K562 (cell line): ENCODE data around the gene AGO1. TPM values are rescaled to one million over a fixed set of nuclear protein-coding genes. Genes with fewer than 3 reads are reported as not detected.

Experiments
- ETV1 ChIP-seq: fragments of 450-650 bp; conservative IDR thresholded peaks from 2 replicates; pipeline ENCODE4 v1.6.1; 2016; ENCODE audit warnings: missing genetic modification characterization, control low read depth, low read depth, missing compliant biosample characterization
- KDM5B ChIP-seq: fragments of 200-600 bp; sonication (generic); IDR thresholded peaks from 2 replicates; pipeline ENCODE4 v1.6.1; 2012; ENCODE audit warnings: low read depth, mild to moderate bottlenecking, moderate library complexity, low read length, control low read depth, inconsistent platforms; ENCODE audit not compliant: insufficient replicate concordance
- NCOA2 ChIP-seq, 2 experiments: fragments of 450-650 bp; IDR thresholded peaks; 2 replicates each; pipeline ENCODE4 v1.6.1; 2018; ENCODE audit warnings: mild to moderate bottlenecking in 2 of 2, moderate library complexity in 1 of 2; ENCODE audit not compliant: partially characterized antibody in 2 of 2
- POLR2AphosphoS5 ChIP-seq: IDR thresholded peaks from 2 replicates; pipeline ENCODE4 v1.6.1; 2011; ENCODE audit warnings: mild to moderate bottlenecking, low read depth, low read length, moderate library complexity; ENCODE audit not compliant: control insufficient read depth, insufficient read depth
- polyA plus RNA-seq, 8 experiments: library from polyadenylated mRNA; depleted of rRNA in 4 of 8; stranded (reverse) in 5 of 8; unstranded in 3 of 8; fragments of >200 nt; fragmentation: Nextera tagmentation in 2 of 8; fragmentation: Illumina TruSeq in 1 of 8; extraction: Ambion mirVana in 2 of 8; extraction: Trizol in 1 of 8; gene quantifications; 2 replicates each; pipeline versions ENCODE4 v1.2.1 to v1.2.3, GENCODE V29; 2011 to 2014; ENCODE audit warnings: inconsistent platforms in 1 of 8, missing spikeins in 1 of 8
- total RNA-seq, 7 experiments: library from RNA; depleted of rRNA in 6 of 7; stranded (reverse); fragments of >200 nt in 6 of 7; fragmentation: Illumina TruSeq in 2 of 7; extraction: Trizol in 2 of 7; gene quantifications; 2 replicates each; pipeline versions ENCODE4 v1.2.1 to v1.2.3, GENCODE V29; 2011 to 2021; ENCODE audit warnings: low replicate concordance in 1 of 7
- TF ChIP-seq, protein P1 (sequence below): fragments of 200-800 bp; sonication (Bioruptor generic); IDR thresholded peaks from 2 replicates; pipeline ENCODE4 v1.6.1; 2016; ENCODE audit warnings: missing genetic modification characterization, missing compliant biosample characterization
- TF ChIP-seq, protein P2 (sequence below): sonication (generic); formaldehyde crosslinking; IDR thresholded peaks from 2 replicates; pipeline ENCODE4 v1.8.0; 2022; ENCODE audit warnings: missing genetic modification reagents, mild to moderate bottlenecking, borderline replicate concordance
- TF ChIP-seq, protein P3 (sequence below): sonication (generic); formaldehyde crosslinking; IDR thresholded peaks from 2 replicates; pipeline ENCODE4 v1.5.0; 2020; ENCODE audit warnings: missing genetic modification reagents

The AGO1 gene
- total and polyA plus RNA-seq, 9 of the 15 experiments (the other 6 are each of a cell fraction or from before 2014, with no cell fraction given), result 7.3 to 64.2 (median 26.0) TPM

DNA sequence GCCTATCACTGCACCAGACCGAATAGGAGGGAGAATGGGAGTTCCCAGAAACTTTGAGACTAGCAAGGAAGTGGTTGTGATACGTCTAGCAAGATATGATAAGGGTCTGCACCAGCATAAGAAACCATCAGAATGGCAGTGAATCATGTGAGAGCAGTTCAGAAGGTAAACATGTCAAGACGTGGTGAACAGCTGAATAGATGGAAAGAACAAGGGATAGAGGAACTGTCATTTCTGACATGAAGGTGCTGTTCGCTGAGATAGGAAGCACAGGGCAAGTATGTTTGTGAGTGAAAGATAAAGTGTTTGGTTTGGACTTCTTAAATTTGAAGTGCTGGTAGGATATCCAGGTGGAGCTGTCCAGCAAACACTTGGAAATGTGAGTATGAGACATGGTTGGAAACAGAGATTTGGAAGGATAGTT is 1.1 kb upstream of the AGO1 start (continued):
- TF ChIP-seq, protein P1, sequence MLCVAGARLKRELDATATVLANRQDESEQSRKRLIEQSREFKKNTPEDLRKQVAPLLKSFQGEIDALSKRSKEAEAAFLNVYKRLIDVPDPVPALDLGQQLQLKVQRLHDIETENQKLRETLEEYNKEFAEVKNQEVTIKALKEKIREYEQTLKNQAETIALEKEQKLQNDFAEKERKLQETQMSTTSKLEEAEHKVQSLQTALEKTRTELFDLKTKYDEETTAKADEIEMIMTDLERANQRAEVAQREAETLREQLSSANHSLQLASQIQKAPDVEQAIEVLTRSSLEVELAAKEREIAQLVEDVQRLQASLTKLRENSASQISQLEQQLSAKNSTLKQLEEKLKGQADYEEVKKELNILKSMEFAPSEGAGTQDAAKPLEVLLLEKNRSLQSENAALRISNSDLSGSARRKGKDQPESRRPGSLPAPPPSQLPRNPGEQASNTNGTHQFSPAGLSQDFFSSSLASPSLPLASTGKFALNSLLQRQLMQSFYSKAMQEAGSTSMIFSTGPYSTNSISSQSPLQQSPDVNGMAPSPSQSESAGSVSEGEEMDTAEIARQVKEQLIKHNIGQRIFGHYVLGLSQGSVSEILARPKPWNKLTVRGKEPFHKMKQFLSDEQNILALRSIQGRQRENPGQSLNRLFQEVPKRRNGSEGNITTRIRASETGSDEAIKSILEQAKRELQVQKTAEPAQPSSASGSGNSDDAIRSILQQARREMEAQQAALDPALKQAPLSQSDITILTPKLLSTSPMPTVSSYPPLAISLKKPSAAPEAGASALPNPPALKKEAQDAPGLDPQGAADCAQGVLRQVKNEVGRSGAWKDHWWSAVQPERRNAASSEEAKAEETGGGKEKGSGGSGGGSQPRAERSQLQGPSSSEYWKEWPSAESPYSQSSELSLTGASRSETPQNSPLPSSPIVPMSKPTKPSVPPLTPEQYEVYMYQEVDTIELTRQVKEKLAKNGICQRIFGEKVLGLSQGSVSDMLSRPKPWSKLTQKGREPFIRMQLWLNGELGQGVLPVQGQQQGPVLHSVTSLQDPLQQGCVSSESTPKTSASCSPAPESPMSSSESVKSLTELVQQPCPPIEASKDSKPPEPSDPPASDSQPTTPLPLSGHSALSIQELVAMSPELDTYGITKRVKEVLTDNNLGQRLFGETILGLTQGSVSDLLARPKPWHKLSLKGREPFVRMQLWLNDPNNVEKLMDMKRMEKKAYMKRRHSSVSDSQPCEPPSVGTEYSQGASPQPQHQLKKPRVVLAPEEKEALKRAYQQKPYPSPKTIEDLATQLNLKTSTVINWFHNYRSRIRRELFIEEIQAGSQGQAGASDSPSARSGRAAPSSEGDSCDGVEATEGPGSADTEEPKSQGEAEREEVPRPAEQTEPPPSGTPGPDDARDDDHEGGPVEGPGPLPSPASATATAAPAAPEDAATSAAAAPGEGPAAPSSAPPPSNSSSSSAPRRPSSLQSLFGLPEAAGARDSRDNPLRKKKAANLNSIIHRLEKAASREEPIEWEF (CRISPR knock-in tag), result no peak
- no peak for TF ChIP-seq KDM5B
- TF ChIP-seq POLR2AphosphoS5, result peak; percentile 65; the same call in 1 of the 2 replicates
- no peak for TF ChIP-seq ETV1
- TF ChIP-seq, protein P2, sequence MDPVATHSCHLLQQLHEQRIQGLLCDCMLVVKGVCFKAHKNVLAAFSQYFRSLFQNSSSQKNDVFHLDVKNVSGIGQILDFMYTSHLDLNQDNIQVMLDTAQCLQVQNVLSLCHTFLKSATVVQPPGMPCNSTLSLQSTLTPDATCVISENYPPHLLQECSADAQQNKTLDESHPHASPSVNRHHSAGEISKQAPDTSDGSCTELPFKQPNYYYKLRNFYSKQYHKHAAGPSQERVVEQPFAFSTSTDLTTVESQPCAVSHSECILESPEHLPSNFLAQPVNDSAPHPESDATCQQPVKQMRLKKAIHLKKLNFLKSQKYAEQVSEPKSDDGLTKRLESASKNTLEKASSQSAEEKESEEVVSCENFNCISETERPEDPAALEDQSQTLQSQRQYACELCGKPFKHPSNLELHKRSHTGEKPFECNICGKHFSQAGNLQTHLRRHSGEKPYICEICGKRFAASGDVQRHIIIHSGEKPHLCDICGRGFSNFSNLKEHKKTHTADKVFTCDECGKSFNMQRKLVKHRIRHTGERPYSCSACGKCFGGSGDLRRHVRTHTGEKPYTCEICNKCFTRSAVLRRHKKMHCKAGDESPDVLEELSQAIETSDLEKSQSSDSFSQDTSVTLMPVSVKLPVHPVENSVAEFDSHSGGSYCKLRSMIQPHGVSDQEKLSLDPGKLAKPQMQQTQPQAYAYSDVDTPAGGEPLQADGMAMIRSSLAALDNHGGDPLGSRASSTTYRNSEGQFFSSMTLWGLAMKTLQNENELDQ (CRISPR knock-in tag), result no peak
- no peak for TF ChIP-seq NCOA2 (IDR thresholded peaks at IDR 0.05; ENCODE audit: partially characterized antibody in 2 of 2)
- TF ChIP-seq, protein P3, sequence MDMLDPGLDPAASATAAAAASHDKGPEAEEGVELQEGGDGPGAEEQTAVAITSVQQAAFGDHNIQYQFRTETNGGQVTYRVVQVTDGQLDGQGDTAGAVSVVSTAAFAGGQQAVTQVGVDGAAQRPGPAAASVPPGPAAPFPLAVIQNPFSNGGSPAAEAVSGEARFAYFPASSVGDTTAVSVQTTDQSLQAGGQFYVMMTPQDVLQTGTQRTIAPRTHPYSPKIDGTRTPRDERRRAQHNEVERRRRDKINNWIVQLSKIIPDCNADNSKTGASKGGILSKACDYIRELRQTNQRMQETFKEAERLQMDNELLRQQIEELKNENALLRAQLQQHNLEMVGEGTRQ (CRISPR knock-in tag), result no peak
